Activated T-cell treated with anti-CD3 and anti-CD28 coated beads for 24 hours (primary cell): ENCODE results near the gene PCDHGC3.

ENCODE experiments used
- DNase-seq: peaks from one replicate; pipeline ENCODE4 v3.0.0-alpha.2; 2020; ENCODE audit warnings: low read depth

Gene PCDHGC3

GRCh38 chr5:141485321-141486055 is 9.7 kb downstream of the PCDHGC3 start:
- DNase-seq: no peak

DNA sequence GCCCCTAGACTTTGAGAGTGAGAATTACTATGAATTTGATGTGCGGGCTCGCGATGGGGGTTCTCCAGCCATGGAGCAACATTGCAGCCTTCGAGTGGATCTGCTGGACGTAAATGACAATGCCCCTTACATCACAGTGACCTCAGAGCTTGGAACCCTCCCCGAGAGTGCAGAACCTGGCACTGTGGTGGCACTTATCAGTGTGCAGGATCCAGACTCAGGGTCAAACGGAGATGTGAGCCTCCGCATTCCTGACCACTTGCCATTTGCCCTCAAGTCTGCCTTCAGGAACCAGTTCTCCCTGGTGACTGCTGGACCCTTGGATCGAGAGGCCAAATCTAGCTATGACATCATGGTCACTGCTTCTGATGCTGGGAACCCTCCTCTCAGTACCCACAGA is 10.3 kb downstream of the PCDHGC3 start:
- DNase-seq: no peak

DNA sequence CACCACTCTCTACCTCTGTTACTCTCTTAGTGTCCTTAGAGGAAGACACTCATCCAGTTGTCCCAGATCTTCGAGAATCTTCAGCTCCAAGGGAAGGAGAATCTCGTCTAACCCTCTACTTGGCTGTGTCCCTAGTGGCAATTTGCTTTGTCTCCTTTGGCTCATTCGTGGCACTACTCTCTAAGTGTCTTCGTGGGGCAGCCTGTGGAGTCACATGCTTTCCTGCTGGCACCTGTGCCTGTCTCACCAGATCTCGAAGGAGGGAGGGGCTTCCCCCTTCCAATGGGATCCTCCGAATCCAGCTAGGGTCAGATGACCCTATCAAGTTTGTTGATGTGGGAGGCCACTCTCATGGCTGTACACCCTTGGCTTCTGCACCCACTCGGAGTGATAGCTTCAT is 11.4 kb downstream of the PCDHGC3 start:
- DNase-seq: no peak

DNA sequence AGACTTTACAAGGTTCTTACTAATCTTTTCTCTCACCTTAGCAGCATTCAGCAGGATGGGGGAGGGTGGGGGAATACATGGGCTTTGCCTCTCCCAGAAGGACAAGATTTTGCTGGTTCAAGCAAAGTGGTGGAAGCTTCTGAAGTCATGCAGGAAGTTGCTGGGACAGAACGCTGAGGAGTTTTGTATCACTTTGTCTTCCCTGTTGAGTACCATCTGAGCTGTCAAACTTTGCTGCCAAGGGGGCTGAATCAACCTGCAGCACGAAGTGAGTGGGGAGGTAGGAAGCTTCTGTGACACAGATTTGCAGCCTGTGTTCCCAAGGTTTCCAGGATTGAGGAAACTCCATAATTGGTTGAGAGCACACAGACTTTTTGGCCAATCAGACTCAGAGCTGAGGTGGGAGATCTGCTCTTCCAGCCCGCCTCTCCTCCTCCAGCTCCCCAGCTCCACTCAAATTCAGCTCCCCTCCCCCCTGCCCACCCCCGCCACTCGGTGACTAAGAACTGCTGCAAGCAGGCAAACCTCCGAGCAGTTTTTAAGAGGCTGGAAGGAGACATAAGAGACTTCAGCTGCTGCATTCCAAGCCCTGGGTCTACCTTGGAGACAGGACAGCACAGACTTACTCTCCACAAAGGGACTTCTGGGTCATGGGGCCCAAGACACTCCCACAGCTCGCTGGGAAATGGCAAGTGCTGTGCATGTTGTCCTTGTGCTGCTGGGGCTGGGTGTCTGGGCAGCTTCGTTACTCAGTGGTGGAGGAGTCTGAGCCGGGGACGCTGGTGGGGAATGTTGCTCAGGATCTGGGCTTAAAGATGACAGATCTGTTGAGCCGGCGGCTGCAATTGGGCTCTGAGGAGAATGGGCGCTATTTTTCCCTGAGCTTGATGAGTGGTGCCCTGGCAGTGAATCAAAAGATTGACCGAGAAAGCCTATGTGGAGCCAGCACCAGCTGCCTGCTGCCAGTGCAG is 13.1 kb downstream of the PCDHGC3 start, which contains the start of gene PCDHGC5:
PCDHGC5 (plus strand) TSS at position 491 of the 971 bp plus-strand sequence; CDS start at position 651, 160 bp downstream.
- DNase-seq: no peak

GRCh38 chr5:141489841-141490240 is 14.1 kb downstream of the PCDHGC3 start:
- DNase-seq: no peak

DNA sequence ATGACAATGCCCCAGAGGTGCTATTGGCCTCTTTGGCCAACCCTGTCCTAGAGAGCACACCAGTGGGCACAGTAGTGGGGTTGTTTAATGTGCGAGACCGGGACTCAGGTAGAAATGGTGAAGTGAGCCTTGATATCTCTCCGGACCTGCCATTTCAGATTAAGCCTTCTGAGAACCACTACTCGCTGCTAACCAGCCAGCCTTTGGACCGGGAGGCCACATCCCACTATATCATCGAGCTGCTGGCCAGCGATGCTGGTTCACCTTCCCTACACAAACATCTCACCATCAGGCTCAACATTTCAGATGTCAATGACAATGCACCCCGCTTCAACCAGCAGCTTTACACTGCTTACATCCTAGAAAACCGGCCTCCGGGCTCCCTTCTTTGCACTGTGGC is 14.5 kb downstream of the PCDHGC3 start:
- no peak for DNase-seq

GRCh38 chr5:141490771-141491170 is 15.0 kb downstream of the PCDHGC3 start:
- no peak for DNase-seq

- DNase-seq: no peak
Measured at GRCh38 chr5:141491323-141492167, 15.8 kb downstream of the PCDHGC3 start.

GRCh38 chr5:141492168-141492885 is 16.6 kb downstream of the PCDHGC3 start:
- DNase-seq: no peak

DNA sequence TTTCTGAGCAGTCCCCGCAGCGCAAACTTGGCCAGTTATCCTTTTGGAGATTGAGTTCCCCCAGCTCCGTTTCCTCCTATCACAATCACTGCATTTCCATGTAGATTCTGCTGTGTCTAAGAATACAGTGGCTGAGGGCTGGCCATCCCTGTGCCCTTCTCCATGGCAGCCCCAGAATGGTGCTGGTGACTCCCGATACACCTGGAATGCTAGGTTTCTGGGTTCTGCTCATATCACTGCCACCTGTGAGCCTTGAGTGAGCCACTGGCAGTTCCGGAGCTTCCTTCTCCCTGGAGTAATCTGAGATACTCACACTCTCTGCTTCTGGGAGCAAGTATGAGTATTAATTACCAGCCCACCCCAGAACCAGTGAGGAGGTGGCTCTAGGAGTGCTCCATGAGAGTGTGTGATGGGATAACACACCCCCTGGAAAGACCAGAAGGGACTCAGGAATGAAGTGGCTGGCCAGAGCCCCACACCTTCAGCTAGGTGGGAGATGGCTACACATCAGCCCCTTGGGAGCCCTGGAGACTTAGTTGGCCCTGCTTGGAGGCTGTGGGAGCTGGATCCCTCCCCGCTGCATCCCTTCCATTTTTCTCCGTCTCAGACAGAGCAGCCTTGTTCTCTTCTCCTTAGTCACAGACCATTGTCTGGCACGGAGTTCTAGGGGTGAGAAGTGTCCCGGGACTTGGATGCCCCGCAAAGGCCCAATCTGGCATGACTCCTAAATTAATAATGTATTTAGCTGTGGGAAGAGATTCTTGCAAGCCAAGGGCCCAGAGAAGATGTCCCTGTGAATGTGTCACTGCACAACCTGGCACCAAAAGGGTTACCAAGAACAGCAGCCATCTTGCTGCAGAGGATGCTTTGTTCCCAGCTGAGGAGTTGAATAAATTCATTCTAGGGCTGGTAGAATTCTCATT is 18.0 kb downstream of the PCDHGC3 start:
- no peak for DNase-seq

DNA sequence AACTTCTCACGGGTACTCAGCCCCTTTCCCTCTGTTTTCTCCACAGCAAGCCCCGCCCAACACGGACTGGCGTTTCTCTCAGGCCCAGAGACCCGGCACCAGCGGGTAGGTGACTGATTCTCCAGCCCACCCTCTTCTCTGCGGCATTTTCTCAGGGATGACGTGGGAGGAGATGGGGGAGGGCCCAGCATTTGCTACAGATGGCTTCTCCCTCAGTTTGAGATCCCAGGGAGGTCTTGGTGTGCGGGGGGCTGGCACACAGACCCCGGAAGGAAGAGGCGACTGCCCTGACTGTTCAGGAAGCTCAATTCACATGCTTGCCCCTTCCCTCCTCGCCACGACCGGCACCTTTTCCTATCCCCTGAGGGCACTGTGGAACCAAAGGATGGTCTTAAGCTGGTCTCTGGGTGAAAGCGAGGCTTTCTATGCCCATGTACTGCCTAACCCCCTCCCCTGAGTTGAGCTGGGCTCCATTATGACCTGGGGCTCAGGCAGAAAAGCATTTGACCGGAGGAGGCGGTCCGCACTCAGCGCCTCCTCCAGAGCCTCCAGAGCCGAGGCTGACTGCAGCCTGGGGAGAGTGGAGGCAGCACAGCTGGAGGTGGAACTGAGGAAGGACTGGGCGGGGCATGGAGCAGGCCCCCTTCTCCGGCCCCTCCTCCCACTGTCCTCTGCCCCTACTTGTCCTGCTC is 19.1 kb downstream of the PCDHGC3 start:
- no peak for DNase-seq

GRCh38 chr5:141495453-141495811 is 19.7 kb downstream of the PCDHGC3 start:
- DNase-seq: no peak

- DNase-seq: no peak
Measured at GRCh38 chr5:141496038-141496437, 20.3 kb downstream of the PCDHGC3 start.

- DNase-seq: no peak
Measured at GRCh38 chr5:141501761-141502160, 26.0 kb downstream of the PCDHGC3 start.

- no peak for DNase-seq
Measured at GRCh38 chr5:141503681-141504080, 27.9 kb downstream of the PCDHGC3 start.

GRCh38 chr5:141504216-141504615 is 28.4 kb downstream of the PCDHGC3 start:
- no peak for DNase-seq

DNA sequence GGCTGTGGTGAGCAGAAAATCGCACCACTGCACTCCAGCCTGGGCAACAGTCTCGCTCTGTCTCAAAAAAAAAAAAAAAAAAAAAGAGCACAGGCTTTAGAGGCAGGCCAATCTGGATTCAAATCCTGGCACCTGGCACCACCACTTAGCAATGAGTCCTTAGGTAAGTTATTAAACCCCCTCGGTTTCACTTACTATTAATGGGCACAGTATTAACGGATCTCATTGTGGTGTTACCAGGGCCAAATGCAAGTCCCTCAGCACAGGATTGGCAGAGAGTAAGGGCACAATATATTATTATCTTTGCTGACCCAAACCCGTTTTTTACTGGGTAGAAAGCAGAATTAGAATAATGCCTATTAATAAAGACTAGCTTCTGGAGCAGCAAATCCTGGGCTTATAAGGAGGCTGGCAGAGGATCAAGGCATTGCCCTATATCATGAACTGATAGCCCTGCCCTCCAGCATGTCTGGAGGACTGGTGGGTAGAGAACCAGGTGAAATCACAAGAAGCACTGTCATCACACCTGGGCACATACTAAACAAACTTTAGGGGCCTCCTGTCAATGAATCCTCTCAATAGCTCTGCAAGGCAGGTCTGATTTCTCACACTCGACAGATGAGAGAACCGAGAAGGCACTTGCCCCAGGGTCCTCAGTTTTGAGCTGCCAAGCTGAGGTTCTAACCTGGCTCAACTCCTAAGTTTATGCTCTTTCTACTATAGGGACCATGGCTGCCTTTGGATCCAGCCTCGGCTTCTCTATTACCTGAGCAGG is 30.8 kb downstream of the PCDHGC3 start:
- no peak for DNase-seq

DNA sequence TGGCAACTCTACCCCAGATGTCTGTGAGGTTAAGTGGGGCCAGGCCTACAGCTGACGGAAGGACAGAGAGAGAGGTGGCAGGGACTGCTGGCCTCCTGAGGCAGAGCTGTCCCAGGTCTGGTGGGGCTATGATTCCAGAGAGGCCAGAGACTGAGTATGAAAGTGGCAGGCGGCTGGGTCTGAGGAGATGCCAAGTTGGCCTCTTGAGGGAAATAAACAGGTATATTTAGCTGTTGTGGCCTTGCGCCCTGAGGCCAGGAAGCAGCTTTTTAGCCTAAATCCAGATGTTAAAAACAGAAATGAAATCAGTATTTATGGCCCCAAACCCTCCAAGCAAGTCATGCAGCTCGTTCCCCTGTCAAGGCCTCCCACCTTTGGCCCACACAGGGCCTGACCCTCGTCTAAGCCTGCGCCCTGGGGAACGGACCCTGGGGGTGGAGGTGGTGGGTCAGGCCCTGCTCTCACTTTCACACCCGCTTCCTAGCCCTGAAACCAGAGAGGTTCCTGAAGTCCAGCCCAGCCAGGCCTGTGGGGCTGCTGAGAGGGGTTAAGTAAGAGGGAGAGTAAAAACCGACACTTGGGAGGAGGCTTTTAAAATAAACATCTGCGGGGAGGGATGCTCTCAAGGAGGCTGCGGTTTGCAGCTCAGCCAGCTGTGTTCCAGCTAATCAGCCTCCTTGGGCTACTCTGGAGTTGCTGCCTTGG is 31.8 kb downstream of the PCDHGC3 start:
- DNase-seq: no peak
